Measurements from ENCODE around the gene SH3BP5. TPM values are rescaled to one million over a fixed set of nuclear protein-coding genes. Genes with fewer than 3 reads are reported as not detected.

The SH3BP5 gene
- total and polyA plus RNA-seq, 5 donors, result 12.9 to 26.6 (median 15.3) TPM

- no peak for DNase-seq
- Histone ChIP-seq H3K27ac (ENCODE audit: low read length) (no peak overlapping the region), H3K27me3 (ENCODE audit: control insufficient read depth, insufficient read depth) (no peaks in the 10 kb centered on the region), H3K4me3 (ENCODE audit: low read length) (no peak overlapping the region), H3K9me3 (ENCODE audit: control insufficient read depth, low read length) (no peaks in the 10 kb centered on the region), H3K4me1 (ENCODE audit: control insufficient read depth, insufficient read depth, low read length) (no peaks in the 10 kb centered on the region)
- ATAC-seq, result no peak
- intact Hi-C loops (cut with DNase I), result loop anchor here in 1 of 4 donors (10.0 kb wide), 1 partner anchor 71 kb away; the partner anchor contains the start of gene SH3BP5
- 72% methylated on average over 2 of the region's 2 CpGs for WGBS
Observed at GRCh38 chr3:15263926-15264325, 68.5 kb downstream of the SH3BP5 start.

- Histone ChIP-seq H3K27ac (ENCODE audit: low read length) (no peak overlapping the region), H3K9me3 (ENCODE audit: control insufficient read depth, low read length) (no peaks in the 10 kb centered on the region), H3K4me1 (ENCODE audit: control insufficient read depth, insufficient read depth, low read length) (no peaks in the 10 kb centered on the region), H3K27me3 (ENCODE audit: control insufficient read depth, insufficient read depth) (no peaks in the 10 kb centered on the region), H3K4me3 (ENCODE audit: low read length) (no peak overlapping the region)
- WGBS, result 78% methylated on average over 4 of the region's 4 CpGs
- DNase-seq, result peak in 1 of 3 donors; percentile 57
- intact Hi-C loops (cut with DNase I), result loop anchor here in 1 of 4 donors (10.0 kb wide), 1 partner anchor 72 kb away; the partner anchor contains the start of gene SH3BP5
- no peak for ATAC-seq
Observed at GRCh38 chr3:15263120-15263519, 69.3 kb downstream of the SH3BP5 start.

GRCh38 chr3:15262021-15262420 is 70.4 kb downstream of the SH3BP5 start:
- Histone ChIP-seq H3K27me3 (ENCODE audit: control insufficient read depth, insufficient read depth) (no peaks in the 10 kb centered on the region), H3K4me3 (ENCODE audit: low read length) (no peak overlapping the region), H3K4me1 (ENCODE audit: control insufficient read depth, insufficient read depth, low read length) (peaks cover under 1% of the 10 kb centered on the region), H3K27ac (ENCODE audit: low read length) (no peak overlapping the region), H3K9me3 (ENCODE audit: control insufficient read depth, low read length) (no peaks in the 10 kb centered on the region)
- intact Hi-C loops (cut with DNase I), result loop anchor here in 1 of 4 donors (10.0 kb wide), 1 partner anchor 73 kb away; the partner anchor contains the start of gene SH3BP5
- ATAC-seq (no peak), DNase-seq (no peak)
- WGBS, result 95% methylated on average over 9 of the region's 9 CpGs

- no peak overlapping the region for H3K4me3 ChIP-seq (ENCODE audit: low read length)
- no peak for DNase-seq
- H3K27me3 ChIP-seq (ENCODE audit: control insufficient read depth, insufficient read depth), result no peaks in the 10 kb centered on the region
- no peak overlapping the region for H3K27ac ChIP-seq (ENCODE audit: low read length)
- H3K9me3 ChIP-seq (ENCODE audit: control insufficient read depth, low read length), result no peaks in the 10 kb centered on the region
- intact Hi-C loops (cut with DNase I), result loop anchor here in 1 of 4 donors (10.0 kb wide), 1 partner anchor 74 kb away; the partner anchor contains the start of gene SH3BP5
- peaks cover 7% of the 10 kb centered on the region for H3K4me1 ChIP-seq (ENCODE audit: control insufficient read depth, insufficient read depth, low read length)
- ATAC-seq, result no peak
Observed at GRCh38 chr3:15261274-15261673, 71.1 kb downstream of the SH3BP5 start.

GRCh38 chr3:15260531-15260930 is 71.9 kb downstream of the SH3BP5 start:
- H3K27me3 ChIP-seq (ENCODE audit: control insufficient read depth, insufficient read depth), result no peaks in the 10 kb centered on the region
- intact Hi-C loops (cut with DNase I), result loop anchor here in 1 of 4 donors (10.0 kb wide), 1 partner anchor 74 kb away; the partner anchor contains the start of gene SH3BP5
- no peaks in the 10 kb centered on the region for H3K9me3 ChIP-seq (ENCODE audit: control insufficient read depth, low read length)
- H3K4me3 ChIP-seq (ENCODE audit: low read length), result no peak overlapping the region
- H3K4me1 ChIP-seq (ENCODE audit: control insufficient read depth, insufficient read depth, low read length), result peaks cover 9% of the 10 kb centered on the region
- ATAC-seq (no peak), DNase-seq (no peak)
- 94% methylated on average over 4 of the region's 4 CpGs for WGBS
- H3K27ac ChIP-seq (ENCODE audit: low read length), result no peak overlapping the region

GRCh38 chr3:15258720-15259119 is 73.7 kb downstream of the SH3BP5 start:
- WGBS, result 95% methylated on average over 7 of the region's 7 CpGs
- ATAC-seq (no peak), DNase-seq (no peak)
- Histone ChIP-seq H3K4me1 (ENCODE audit: control insufficient read depth, insufficient read depth, low read length) (peaks cover 9% of the 10 kb centered on the region), H3K27ac (ENCODE audit: low read length) (no peak overlapping the region), H3K4me3 (ENCODE audit: low read length) (no peak overlapping the region), H3K9me3 (ENCODE audit: control insufficient read depth, low read length) (no peaks in the 10 kb centered on the region), H3K27me3 (ENCODE audit: control insufficient read depth, insufficient read depth) (no peaks in the 10 kb centered on the region)
- intact Hi-C loops (cut with DNase I), result loop anchor here in 1 of 4 donors (10.0 kb wide), 1 partner anchor 316 kb away; no protein-coding TSS in a partner anchor

GRCh38 chr3:15256861-15257341 is 75.5 kb downstream of the SH3BP5 start:
- no peaks in the 10 kb centered on the region for H3K9me3 ChIP-seq (ENCODE audit: control insufficient read depth, low read length)
- H3K27ac ChIP-seq (ENCODE audit: low read length), result peak overlapping the region; percentile 65
- peak; percentile 61 to 73 for ATAC-seq
- intact Hi-C loops (cut with DNase I), result loop anchor here in 1 of 4 donors (10.0 kb wide), 1 partner anchor 318 kb away; no protein-coding TSS in a partner anchor
- no peak for DNase-seq
- WGBS, result 70% methylated on average over 8 of the region's 8 CpGs
- no peak overlapping the region for H3K4me3 ChIP-seq (ENCODE audit: low read length)
- H3K27me3 ChIP-seq (ENCODE audit: control insufficient read depth, insufficient read depth), result no peaks in the 10 kb centered on the region
- H3K4me1 ChIP-seq (ENCODE audit: control insufficient read depth, insufficient read depth, low read length), result peaks cover 9% of the 10 kb centered on the region

- ATAC-seq, result no peak
- no peak for DNase-seq
- no peaks in the 10 kb centered on the region for H3K9me3 ChIP-seq (ENCODE audit: control insufficient read depth, low read length)
- WGBS, result 87% methylated on average over 2 of the region's 2 CpGs
- H3K4me3 ChIP-seq (ENCODE audit: low read length), result no peak overlapping the region
- H3K27me3 ChIP-seq (ENCODE audit: control insufficient read depth, insufficient read depth), result no peaks in the 10 kb centered on the region
- peaks cover 9% of the 10 kb centered on the region for H3K4me1 ChIP-seq (ENCODE audit: control insufficient read depth, insufficient read depth, low read length)
- H3K27ac ChIP-seq (ENCODE audit: low read length), result no peak overlapping the region
- intact Hi-C loops (cut with DNase I), result loop anchor here in 1 of 4 donors (10.0 kb wide), 1 partner anchor 320 kb away; no protein-coding TSS in a partner anchor
Observed at GRCh38 chr3:15255215-15255614, 77.2 kb downstream of the SH3BP5 start.

- DNase-seq, result no peak
- H3K4me3 ChIP-seq (ENCODE audit: low read length), result no peak overlapping the region
- H3K4me1 ChIP-seq (ENCODE audit: control insufficient read depth, insufficient read depth, low read length), result peaks cover 9% of the 10 kb centered on the region
- H3K9me3 ChIP-seq (ENCODE audit: control insufficient read depth, low read length), result no peaks in the 10 kb centered on the region
- H3K27ac ChIP-seq (ENCODE audit: low read length), result no peak overlapping the region
- WGBS, result 83% methylated on average over 7 of the region's 7 CpGs
- intact Hi-C loops (cut with DNase I), result loop anchor here in 1 of 4 donors (10.0 kb wide), 1 partner anchor 322 kb away; no protein-coding TSS in a partner anchor
- ATAC-seq, result no peak
- H3K27me3 ChIP-seq (ENCODE audit: control insufficient read depth, insufficient read depth), result no peaks in the 10 kb centered on the region
Observed at GRCh38 chr3:15253023-15253697, 79.2 kb downstream of the SH3BP5 start.

- Histone ChIP-seq H3K4me3 (ENCODE audit: low read length) (no peak overlapping the region), H3K27me3 (ENCODE audit: control insufficient read depth, insufficient read depth) (no peaks in the 10 kb centered on the region), H3K9me3 (ENCODE audit: control insufficient read depth, low read length) (no peaks in the 10 kb centered on the region), H3K27ac (ENCODE audit: low read length) (no peak overlapping the region), H3K4me1 (ENCODE audit: control insufficient read depth, insufficient read depth, low read length) (no peaks in the 10 kb centered on the region)
- intact Hi-C loops (cut with DNase I), result no loop called here
- DNase-seq (no peak), ATAC-seq (no peak)
- WGBS, result 96% methylated on average over 2 of the region's 2 CpGs
Observed at GRCh38 chr3:15246186-15246585, 86.2 kb downstream of the SH3BP5 start.

- intact Hi-C loops (cut with DNase I), result no loop called here
Observed at GRCh38 chr3:15243822-15244482, 88.4 kb downstream of the SH3BP5 start.

More at GRCh38 chr3:15243822-15244482, 88.4 kb downstream of the SH3BP5 start:
- H3K9me3 ChIP-seq (ENCODE audit: control insufficient read depth, low read length), result no peaks in the 10 kb centered on the region
- no peak for ATAC-seq
- H3K27me3 ChIP-seq (ENCODE audit: control insufficient read depth, insufficient read depth), result no peaks in the 10 kb centered on the region
- no peak overlapping the region for H3K27ac ChIP-seq (ENCODE audit: low read length)
- DNase-seq, result no peak
- WGBS, result 80% methylated on average over 5 of the region's 5 CpGs
- no peaks in the 10 kb centered on the region for H3K4me1 ChIP-seq (ENCODE audit: control insufficient read depth, insufficient read depth, low read length)
- H3K4me3 ChIP-seq (ENCODE audit: low read length), result no peak overlapping the region
